ENCODE measurements around the gene ZNF335.
"Not testable (repeated sequence)": the region's sequence is repeated elsewhere in the genome, so short reads cannot be mapped to it uniquely, and the experiment has no call there.

ZNF335 gene

DNA sequence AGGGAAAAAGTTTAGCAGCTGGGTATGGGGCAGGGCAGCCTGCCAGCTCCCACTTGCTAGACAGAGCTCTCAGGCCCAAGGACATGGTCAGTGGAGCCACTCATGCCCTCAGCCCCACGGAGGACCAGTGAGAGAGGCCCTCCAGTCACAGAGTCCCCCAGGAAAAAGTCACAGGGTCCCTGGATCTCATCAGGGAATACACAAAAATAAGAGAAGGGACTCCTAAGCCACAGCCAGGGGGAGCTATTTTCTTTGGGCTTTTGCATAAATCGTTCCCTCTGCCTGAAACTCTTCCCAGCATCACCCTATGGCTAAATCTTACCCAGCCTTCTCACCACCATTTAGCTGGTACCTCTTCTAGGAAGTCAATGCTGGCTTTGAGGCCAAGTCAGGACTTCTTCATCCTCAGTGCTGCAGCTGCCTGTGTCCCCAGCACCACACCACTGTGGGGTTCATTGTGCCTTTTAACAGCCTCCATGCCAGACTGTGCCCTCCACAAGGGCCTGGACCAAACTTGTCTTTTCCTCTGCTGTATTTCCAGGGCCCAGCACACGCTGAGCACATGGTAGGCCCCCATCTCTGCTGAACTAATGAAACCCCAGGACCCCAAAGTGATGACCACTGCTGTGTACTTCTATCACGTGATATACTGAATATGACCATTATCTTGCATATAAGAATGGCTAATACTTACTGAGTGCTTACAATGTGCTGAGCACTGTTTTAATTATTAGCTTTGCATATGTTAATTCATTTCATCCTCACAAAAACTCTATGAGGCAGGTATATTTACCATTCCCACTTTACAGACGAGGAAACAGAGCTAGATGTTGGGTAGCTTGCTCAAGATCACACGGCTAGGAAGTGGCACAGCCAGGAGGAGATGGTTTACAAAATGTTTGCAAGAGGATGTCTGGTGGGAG is 2.0 kb downstream of the ZNF335 start:
- no peak for DNase-seq

GRCh38 chr20:45968801-45969711 is 2.9 kb downstream of the ZNF335 start:
- no peak for DNase-seq

- DNase-seq: no peak
Measured at GRCh38 chr20:45968081-45968671, 3.8 kb downstream of the ZNF335 start.

GRCh38 chr20:45967551-45968080 is 4.4 kb downstream of the ZNF335 start:
- no peak for DNase-seq

GRCh38 chr20:45965169-45966002 is 6.6 kb downstream of the ZNF335 start:
- no peak for DNase-seq

- DNase-seq: no peak
Measured at GRCh38 chr20:45964006-45964400, 8.0 kb downstream of the ZNF335 start.

- no peak for DNase-seq
Measured at GRCh38 chr20:45963059-45964005, 8.7 kb downstream of the ZNF335 start.

GRCh38 chr20:45962031-45962755 is 9.8 kb downstream of the ZNF335 start:
- no peak for DNase-seq

DNA sequence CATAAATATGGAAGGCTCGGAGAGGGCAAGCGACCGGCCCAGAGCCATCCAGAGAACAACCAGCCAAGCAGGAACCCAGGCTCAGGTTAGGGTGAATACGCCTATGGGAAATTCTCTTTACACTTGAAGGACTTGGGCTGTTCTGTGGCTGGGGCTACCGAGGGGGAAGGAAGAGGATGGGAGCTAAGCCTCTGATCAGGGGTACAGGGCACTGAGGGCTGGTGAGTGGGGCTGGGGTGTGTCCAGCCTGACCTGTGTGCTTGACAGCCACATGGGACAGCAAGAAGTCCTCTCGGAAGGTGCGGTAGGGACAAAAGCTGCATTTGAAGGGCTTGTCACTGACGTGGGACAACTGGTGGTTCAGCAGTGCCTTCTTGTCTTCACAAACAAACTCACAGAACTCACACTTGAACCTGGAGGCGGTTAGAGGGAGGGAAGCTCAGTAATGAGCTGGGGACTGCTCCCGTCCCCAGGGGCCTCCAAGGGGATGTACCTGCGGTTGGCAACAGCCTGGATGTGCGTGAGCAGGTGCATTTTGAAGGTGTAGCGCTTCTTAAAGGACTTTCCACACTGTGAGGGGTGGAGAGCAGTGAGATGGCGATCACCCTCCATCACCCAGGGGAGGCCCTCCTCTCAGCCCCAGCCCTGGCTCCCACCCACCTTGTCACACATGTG is 11.9 kb downstream of the ZNF335 start:
- DNase-seq: no peak

GRCh38 chr20:45959126-45959525 is 12.9 kb downstream of the ZNF335 start:
- DNase-seq: no peak

DNA sequence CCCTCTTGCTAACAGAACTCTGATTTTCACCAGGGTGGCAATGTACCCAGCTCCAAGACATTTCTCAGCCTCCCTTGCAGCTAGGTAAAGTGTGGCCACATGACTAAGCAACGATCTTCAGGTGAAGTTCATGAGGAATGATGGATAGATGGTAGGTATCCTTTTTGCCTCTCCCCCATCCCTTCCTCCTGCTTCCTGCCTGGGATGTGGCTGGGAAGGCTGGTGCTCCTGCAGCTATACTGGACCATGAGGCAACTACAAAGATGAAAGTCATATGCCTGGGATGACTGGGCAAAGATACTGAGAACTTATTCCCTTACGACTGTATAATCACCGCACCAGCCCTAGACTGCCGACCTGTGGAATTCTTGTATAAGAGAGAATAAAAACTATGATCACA is 13.4 kb downstream of the ZNF335 start:
- DNase-seq: no peak

DNA sequence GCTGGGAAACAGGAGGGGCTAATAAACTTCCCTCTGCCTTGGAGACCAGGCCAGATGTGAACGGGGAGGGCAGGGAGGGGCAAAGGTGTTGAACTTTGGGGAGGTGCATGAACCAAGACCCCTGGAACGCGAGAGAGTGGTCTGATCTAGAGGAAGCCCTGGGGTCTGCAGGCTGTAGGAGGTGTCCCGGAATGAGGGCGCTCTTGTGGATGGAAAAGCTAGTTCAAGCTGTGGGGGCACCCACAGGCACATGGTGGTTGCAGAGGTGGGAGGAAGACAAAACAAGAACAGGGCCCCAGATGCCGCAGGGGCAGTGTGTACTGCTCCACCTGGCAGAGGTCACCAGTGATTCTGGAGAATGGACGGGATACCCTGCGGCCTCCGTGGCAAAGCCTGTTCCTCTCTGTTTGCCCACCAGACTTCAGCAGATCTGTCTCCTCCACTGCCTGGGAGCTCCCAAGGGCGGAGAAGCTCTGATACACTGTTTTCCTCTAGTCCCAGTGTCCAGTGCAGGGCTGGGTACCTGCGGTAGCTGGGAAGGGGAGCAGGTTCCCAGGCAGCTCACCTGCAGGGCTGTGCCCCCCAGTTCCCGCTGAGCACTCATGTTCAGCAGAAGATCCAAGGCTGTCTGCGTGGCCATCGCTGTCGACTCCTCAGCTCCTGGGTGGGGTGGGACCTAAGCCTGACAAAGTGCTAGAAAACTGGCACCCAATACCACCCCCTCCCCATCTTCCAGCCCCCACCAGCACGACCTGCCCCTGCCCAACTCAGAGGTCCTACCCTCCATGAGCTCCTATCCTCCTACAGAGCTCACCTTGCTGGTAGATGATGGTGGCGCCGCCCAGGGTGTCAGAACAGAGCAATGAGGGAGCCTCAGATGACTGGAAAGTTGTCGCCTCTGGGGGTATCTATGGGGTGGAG is 14.7 kb downstream of the ZNF335 start:
- no peak for DNase-seq

- DNase-seq: not testable (repeated sequence)
Measured at GRCh38 chr20:45956326-45956725, 15.7 kb downstream of the ZNF335 start.

- no peak for DNase-seq
Measured at GRCh38 chr20:45953672-45954071, 18.3 kb downstream of the ZNF335 start.

DNA sequence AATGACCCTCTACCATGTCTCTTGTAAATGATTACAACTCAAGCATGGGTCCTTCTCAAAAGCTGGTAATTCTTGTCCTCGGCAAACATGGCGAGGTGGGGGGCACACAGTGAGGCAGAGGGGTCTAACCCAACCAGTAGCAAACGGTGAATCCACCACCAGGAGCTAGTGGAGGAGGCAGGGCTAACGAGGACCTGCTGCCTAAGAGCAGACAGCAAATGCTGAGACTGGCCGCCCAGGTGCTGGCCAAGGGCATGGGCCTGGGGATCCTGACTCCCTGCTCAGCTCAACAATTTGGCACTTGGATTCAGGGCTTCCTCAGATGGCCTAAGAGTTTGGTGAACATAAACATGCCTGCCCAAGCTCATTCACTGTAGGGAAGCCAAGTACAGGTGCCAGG is 19.1 kb downstream of the ZNF335 start:
- no peak for DNase-seq

- DNase-seq: no peak
Measured at GRCh38 chr20:45951925-45952834, 19.8 kb downstream of the ZNF335 start.

DNA sequence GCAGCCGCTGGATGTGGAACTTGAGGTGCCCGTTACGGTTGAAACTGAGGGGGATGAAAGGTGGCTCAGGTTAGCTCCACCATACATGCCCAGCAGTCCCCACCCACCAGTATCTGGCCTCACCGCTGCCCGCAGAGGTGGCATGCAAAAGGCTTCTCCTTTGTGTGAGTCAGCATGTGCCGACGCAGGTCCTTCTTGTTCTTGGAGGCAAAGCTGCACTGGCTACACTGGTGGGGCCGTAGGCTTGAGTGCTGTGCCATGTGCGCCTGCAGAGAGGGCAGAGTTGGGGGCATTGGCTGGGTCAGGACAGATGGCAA is 21.7 kb downstream of the ZNF335 start:
- no peak for DNase-seq

All from activated CD4-positive, alpha-beta T cell treated with anti-CD3 and anti-CD28 coated beads for 1 hour (primary cell).